ENCODE results near the gene ADSL. TPM values are rescaled to one million over a fixed set of nuclear protein-coding genes. Genes with fewer than 3 reads are reported as not detected.

The ADSL gene
- total and polyA plus RNA-seq, 2 of the 4 experiments (the other 2 are of a cell fraction) = 93.6 to 229 TPM

GRCh38 chr22:40434745-40435144, 88.4 kb downstream of the ADSL start:
- no TSS peak for BruUV-seq (replicated peaks)
- H3K79me1 ChIP-seq (ENCODE audit: low read depth in 1 of 2, low read length in 2 of 2) = peaks cover 42 to 84% of the 10 kb centered on the region in 2 experiments
- no peak overlapping the region for H3K18ac ChIP-seq (ENCODE audit: low read depth, low read length)
- no peak overlapping the region for H2AK9ac ChIP-seq (replicated peaks; ENCODE audit: low read depth, low read length, poor library complexity)
- no peak overlapping the region for H3K9ac ChIP-seq (ENCODE audit: low read depth, low read length)
- TF ChIP-seq RCOR1 (IDR thresholded peaks at IDR 0.05; ENCODE audit: insufficient replicate concordance, low read length) (no peak), RFX5 (IDR thresholded peaks at IDR 0.05; ENCODE audit: low read depth, low read length) (no peak), CTCF (conservative IDR thresholded peaks at IDR 0.05; ENCODE audit: low read depth, low read length) (no peak), CEBPB (IDR thresholded peaks at IDR 0.05; ENCODE audit: low read depth, low read length) (no peak), CHD1 (IDR thresholded peaks at IDR 0.05; ENCODE audit: low read depth, low read length) (no peak), RAD21 (IDR thresholded peaks at IDR 0.05; ENCODE audit: low read length) (no peak)
- no peak overlapping the region for H2BK15ac ChIP-seq (ENCODE audit: low read depth, low read length)
- peaks cover 24% of the 10 kb centered on the region for H3K4me1 ChIP-seq (ENCODE audit: control insufficient read depth, insufficient read depth, low read length)
- H3K4me2 ChIP-seq (ENCODE audit: low read depth, low read length) = no peak overlapping the region
- H4K91ac ChIP-seq (ENCODE audit: insufficient read depth, low read depth, low read length) = no peak overlapping the region
- intact Hi-C loops (cut with micrococcal nuclease) (loop anchor here (5.0 kb wide), 1 partner anchor 78 kb away; no protein-coding TSS in a partner anchor), dilution Hi-C loops (cut with HindIII; ENCODE audit: low sequenced_read_pairs, unreplicated experiment) (no loop called here), in situ Hi-C loops (cut with MboI; ENCODE audit: low sequenced_read_pairs) (loop anchor here (5.0 to 25.0 kb wide), 2 partner anchors 208 to 453 kb away; no protein-coding TSS in a partner anchor)
- no peaks in the 10 kb centered on the region for H3K9me3 ChIP-seq (ENCODE audit: control insufficient read depth, insufficient read depth, low read length)
- H3K56ac ChIP-seq (ENCODE audit: extremely low read depth, insufficient read depth, low read length) = no peak overlapping the region
- no peaks in the 10 kb centered on the region for H3K27me3 ChIP-seq (ENCODE audit: control insufficient read depth, insufficient read depth, low read length)
- DNase-seq (no peak), ATAC-seq (ENCODE audit: low read depth) (no peak)
- H3K23ac ChIP-seq (ENCODE audit: low read depth, low read length) = 0 out of 2 replicates have a peak overlapping the region, but pooled peaks have one; percentile 12
- no peak overlapping the region for H4K8ac ChIP-seq (ENCODE audit: low read depth in 2 of 2, low read length in 2 of 2)
- ChIA-PET CTCF (no interaction called here), POLR2A (ENCODE audit: unreplicated experiment) (no interaction called here)
- no peak overlapping the region for H4K5ac ChIP-seq (ENCODE audit: low read depth, low read length)
- no peak overlapping the region for H3K4ac ChIP-seq (ENCODE audit: low read depth, low read length)
- peaks cover 18% of the 10 kb centered on the region for H3K9me1 ChIP-seq (ENCODE audit: insufficient read depth, low read length)
- H2BK120ac ChIP-seq (ENCODE audit: low read depth, low read length) = no peak overlapping the region; the same call in 1 of the 2 replicates
- H2BK5ac ChIP-seq (ENCODE audit: low read depth, low read length, poor library complexity, severe bottlenecking) = no peak overlapping the region
- 100% methylated on average over 1 of the region's 5 CpGs; no CpG with 5 or more reads in 1 of the 2 experiments for WGBS, 2 experiments (ENCODE audit: extremely low coverage in 2 of 2, insufficient read length in 1 of 2)
- H3K36me3 ChIP-seq (ENCODE audit: control insufficient read depth, insufficient read depth, low read length) = peaks cover 17% of the 10 kb centered on the region
- no peak overlapping the region for H2AFZ ChIP-seq (replicated peaks; ENCODE audit: low read length, poor library complexity)
- H2BK20ac ChIP-seq (ENCODE audit: low read depth, low read length) = no peak overlapping the region
- peaks cover 20% of the 10 kb centered on the region for H4K20me1 ChIP-seq (ENCODE audit: insufficient read depth, low read length)
- H3K14ac ChIP-seq (replicated peaks; ENCODE audit: low read depth, low read length) = no peak overlapping the region
- no peak overlapping the region for H2AK5ac ChIP-seq (ENCODE audit: low read depth, low read length)
- no peak overlapping the region for H3K27ac ChIP-seq (ENCODE audit: insufficient read depth, low read length)
- H3K4me3 ChIP-seq (ENCODE audit: insufficient read depth, low read depth, low read length) = no peak overlapping the region
